GM04503 (cell line): ENCODE results near the gene SUPT4H1.

Experiments used
- DNase-seq: peaks from one replicate; pipeline ENCODE4 v3.0.0-alpha.2; 2012; ENCODE audit warnings: low read depth

SUPT4H1 gene

GRCh38 chr17:58329035-58329809 lies 22.8 kb downstream of the SUPT4H1 start:
- no peak for DNase-seq

GRCh38 chr17:58328195-58329034 lies 23.6 kb downstream of the SUPT4H1 start, which contains the start of gene TSPOAP1:
TSPOAP1 (minus strand) TSS chr17:58328795; CDS start chr17:58327920, 875 bp downstream.
- no peak for DNase-seq

GRCh38 chr17:58327363-58328194 lies 24.4 kb downstream of the SUPT4H1 start:
- DNase-seq = no peak

GRCh38 chr17:58326609-58327362 lies 25.2 kb downstream of the SUPT4H1 start:
- DNase-seq = no peak

GRCh38 chr17:58325976-58326468 lies 26.0 kb downstream of the SUPT4H1 start:
- DNase-seq = no peak

- no peak for DNase-seq
Observed at GRCh38 chr17:58325289-58325726, 26.7 kb downstream of the SUPT4H1 start.

- DNase-seq = no peak
Observed at GRCh38 chr17:58324409-58325288, 27.4 kb downstream of the SUPT4H1 start.

GRCh38 chr17:58324056-58324408 lies 28.0 kb downstream of the SUPT4H1 start:
- no peak for DNase-seq

- no peak for DNase-seq
Observed at GRCh38 chr17:58323366-58324055, 28.5 kb downstream of the SUPT4H1 start.

- no peak for DNase-seq
Observed at GRCh38 chr17:58322581-58323185, 29.3 kb downstream of the SUPT4H1 start.

GRCh38 chr17:58321571-58322525 lies 30.2 kb downstream of the SUPT4H1 start:
- no peak for DNase-seq

- DNase-seq = no peak
Observed at GRCh38 chr17:58320570-58321323, 31.3 kb downstream of the SUPT4H1 start.

- DNase-seq = no peak
Observed at GRCh38 chr17:58320163-58320558, 31.8 kb downstream of the SUPT4H1 start.

- DNase-seq = no peak
Observed at GRCh38 chr17:58319173-58320162, 32.5 kb downstream of the SUPT4H1 start.

- no peak for DNase-seq
Observed at GRCh38 chr17:58318627-58319172, 33.3 kb downstream of the SUPT4H1 start.

- DNase-seq = no peak
Observed at GRCh38 chr17:58318065-58318481, 33.9 kb downstream of the SUPT4H1 start.
